ENCODE results near the gene CAMK1.

The CAMK1 gene

DNA sequence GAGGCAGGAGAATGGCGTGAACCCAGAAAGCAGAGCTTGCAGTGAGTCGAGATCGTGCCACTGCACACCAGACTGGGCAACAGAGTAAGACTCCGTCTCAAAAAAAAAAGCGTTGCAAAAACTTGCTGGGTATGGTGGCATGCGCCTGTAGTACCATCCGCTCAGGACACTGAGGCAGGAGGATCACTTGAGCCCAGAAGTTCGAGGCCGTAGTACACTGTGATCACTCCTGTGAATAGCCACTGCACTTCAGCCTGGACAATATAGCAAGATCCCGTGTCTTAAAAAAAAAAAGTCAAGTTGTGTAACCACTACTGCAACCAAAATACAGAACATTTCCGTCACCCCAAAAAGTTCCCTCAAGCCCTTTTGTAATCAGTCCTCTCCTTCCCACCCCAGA is 24.7 kb upstream of the CAMK1 start:
- no peak for DNase-seq (ENCODE audit: low read depth)
- no peak overlapping the region for H3K4me3 ChIP-seq (ENCODE audit: control insufficient read depth, low read depth, low read length)
- TF ChIP-seq, protein P1, sequence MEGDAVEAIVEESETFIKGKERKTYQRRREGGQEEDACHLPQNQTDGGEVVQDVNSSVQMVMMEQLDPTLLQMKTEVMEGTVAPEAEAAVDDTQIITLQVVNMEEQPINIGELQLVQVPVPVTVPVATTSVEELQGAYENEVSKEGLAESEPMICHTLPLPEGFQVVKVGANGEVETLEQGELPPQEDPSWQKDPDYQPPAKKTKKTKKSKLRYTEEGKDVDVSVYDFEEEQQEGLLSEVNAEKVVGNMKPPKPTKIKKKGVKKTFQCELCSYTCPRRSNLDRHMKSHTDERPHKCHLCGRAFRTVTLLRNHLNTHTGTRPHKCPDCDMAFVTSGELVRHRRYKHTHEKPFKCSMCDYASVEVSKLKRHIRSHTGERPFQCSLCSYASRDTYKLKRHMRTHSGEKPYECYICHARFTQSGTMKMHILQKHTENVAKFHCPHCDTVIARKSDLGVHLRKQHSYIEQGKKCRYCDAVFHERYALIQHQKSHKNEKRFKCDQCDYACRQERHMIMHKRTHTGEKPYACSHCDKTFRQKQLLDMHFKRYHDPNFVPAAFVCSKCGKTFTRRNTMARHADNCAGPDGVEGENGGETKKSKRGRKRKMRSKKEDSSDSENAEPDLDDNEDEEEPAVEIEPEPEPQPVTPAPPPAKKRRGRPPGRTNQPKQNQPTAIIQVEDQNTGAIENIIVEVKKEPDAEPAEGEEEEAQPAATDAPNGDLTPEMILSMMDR (conservative IDR thresholded peaks at IDR 0.05; ENCODE audit: control insufficient read depth, insufficient read depth, low read depth, low read length): no peak

DNA sequence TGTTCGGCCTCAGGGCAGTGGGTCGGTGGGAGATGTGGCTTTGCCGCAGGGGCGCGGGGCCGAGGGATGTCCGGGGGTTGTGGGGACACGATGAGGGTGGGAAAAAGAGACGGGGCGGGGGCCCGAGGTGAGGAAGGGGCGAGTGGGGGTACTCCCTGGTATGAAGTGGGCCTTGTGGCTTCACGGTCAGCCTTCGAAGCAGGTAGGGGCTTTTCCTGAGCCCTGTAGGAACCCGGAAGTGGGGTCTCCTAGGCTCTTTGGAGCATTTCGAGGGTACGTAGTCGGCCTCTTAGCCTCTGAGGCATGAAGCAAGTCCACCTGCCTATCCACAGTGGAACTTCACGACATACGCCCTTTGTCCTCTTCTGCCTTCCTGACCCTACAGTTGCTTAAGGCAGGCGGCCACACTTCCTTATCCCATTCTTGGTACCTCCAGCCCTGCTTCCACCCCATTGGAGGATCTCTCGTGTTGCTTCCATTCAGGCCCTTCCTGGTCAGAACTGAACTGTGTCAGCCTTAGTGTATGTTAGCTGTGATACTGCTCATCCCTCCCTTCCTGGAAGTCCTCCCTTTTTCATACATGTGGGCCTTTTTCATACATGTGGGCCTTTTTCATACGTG is 23.5 kb upstream of the CAMK1 start:
- TF ChIP-seq, protein P1 (conservative IDR thresholded peaks at IDR 0.05; ENCODE audit: control insufficient read depth, insufficient read depth, low read depth, low read length): no peak
- H3K4me3 ChIP-seq (ENCODE audit: control insufficient read depth, low read depth, low read length): peak overlapping the region; percentile 98
- peak; percentile 51 for DNase-seq (ENCODE audit: low read depth)

DNA sequence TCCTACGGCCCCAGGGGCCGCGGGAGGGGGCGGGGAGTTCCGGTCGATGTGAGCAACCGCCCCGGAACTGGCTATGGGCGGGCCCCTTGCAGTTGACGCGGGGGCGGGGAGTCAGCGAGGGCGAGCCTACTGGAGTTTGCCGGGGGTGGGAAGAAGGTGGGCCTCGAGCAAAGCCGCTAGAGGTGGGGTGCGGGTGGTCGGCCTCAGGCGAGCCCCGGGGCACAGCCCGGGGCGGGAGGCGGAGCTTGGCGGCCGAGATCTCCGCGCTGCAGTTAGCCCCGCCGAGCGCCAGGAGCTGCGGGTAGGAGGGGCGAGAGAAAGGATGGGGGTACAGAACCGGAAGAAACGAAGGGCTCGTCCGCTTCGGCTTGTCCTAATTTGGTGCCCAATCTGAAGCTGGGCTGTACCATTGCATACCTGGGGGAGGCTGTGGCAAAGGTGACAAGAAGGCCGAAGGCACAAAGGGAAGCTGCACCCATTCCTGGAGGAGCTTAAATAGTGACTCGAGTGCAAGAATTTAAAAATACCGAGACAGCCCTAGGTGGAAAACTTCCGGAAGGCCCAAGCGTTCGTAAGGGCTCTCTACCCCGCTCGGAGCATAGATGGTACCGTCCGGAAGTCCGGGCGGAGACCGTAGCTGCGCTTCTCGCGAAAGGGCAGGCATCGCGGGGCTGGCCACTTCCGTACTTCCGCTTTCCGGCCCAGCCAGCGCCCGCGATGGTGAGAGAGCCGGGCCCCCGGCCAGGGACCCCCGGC is 22.8 kb upstream of the CAMK1 start, which contains the start of the genes ARPC4 and TADA3:
ARPC4 (plus strand) TSS at position 678 of the 756 bp plus-strand sequence; CDS start at position 718, 40 bp downstream.
TADA3 (minus strand) TSS at position 69 of the 756 bp plus-strand sequence. CDS start 1,007 bp downstream, outside the sequence.
- peak; percentile 95 for DNase-seq (ENCODE audit: low read depth)
- peak within 1 kb of the TSS; percentile 98 for H3K4me3 ChIP-seq (ENCODE audit: control insufficient read depth, low read depth, low read length)
- TF ChIP-seq, protein P1 (conservative IDR thresholded peaks at IDR 0.05; ENCODE audit: control insufficient read depth, insufficient read depth, low read depth, low read length): no peak

DNA sequence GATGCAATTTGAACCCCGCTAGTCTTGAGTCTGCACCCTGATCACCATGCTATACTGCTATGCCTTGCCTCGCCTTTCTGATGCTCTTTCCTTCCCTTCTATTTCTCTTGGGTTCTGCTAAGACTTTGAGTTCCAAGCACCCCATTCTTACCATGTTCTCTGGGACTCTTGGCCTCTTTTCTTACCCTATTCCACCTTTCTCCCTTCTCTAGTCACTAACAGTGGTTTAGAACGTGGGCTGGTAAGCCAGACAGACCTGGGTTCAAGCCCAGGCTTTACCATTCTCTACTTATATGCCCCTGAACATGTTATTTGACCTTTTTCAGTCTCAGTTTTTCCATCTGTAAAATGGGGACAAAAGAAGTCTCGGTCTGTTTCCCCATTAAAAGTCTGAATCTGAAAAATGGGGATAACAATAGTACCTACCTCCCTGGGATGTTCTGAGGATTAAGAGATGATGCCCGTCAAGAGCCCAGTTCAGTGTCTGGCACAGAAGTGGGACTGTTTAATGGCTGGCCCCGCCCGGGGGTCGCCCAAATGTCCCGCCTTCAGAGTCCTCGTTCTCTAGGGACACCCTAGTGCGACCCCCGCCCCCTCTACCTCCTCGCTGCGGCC is 22.1 kb upstream of the CAMK1 start:
- DNase-seq (ENCODE audit: low read depth): no peak
- TF ChIP-seq, protein P1 (conservative IDR thresholded peaks at IDR 0.05; ENCODE audit: control insufficient read depth, insufficient read depth, low read depth, low read length): no peak
- H3K4me3 ChIP-seq (ENCODE audit: control insufficient read depth, low read depth, low read length): peak overlapping the region; percentile 98

DNA sequence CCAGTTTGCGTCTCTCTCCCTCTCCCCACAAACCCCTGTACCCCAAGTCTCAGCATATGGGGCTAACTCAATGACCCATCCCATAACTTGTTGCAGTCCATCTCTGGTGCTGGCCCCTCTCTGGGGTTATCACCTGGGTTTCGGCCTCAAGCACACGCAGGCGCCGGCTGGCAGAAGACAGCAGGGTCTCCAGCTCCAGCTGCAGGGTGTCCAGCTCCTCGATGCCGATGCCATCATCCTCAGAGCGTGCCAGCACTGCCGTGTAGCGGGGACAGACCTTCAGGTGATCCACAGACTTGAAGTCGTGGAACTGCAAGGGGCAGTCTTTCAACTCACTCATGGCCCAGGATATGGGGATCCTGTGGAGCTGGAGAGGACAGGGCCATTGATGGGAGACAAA is 21.4 kb upstream of the CAMK1 start:
- H3K4me3 ChIP-seq (ENCODE audit: control insufficient read depth, low read depth, low read length): no peak overlapping the region
- TF ChIP-seq, protein P1 (conservative IDR thresholded peaks at IDR 0.05; ENCODE audit: control insufficient read depth, insufficient read depth, low read depth, low read length): no peak
- DNase-seq (ENCODE audit: low read depth): no peak

DNA sequence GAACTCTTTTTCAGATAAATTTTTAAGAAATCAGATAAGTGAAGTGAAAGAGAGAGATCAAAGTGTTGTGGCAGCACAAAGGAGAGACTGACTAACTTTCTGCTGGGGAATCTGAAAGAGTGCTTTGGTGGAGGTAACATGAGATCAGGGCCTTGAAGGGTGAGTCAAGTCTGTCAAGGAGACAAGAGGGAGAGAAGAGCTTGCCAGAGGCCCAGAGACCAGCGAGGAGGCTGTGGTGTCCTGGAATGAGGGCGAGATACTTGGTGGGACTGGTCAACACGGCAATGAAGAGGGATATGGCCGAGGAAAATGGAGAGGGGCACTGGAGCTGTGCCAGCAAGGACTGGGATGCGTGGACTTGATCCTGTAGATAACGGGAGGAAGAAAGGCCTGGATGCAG is 18.0 kb upstream of the CAMK1 start:
- DNase-seq (ENCODE audit: low read depth): no peak
- H3K4me3 ChIP-seq (ENCODE audit: control insufficient read depth, low read depth, low read length): no peak overlapping the region

More for the DNA sequence above, 18.0 kb upstream of the CAMK1 start:
- TF ChIP-seq, protein P1 (conservative IDR thresholded peaks at IDR 0.05; ENCODE audit: control insufficient read depth, insufficient read depth, low read depth, low read length): no peak

Data from fibroblast of mammary gland (primary cell).